BLaER1 (cell line): Measurements from ENCODE around the gene TUBGCP2.

Source experiments
- H3K27ac ChIP-seq: shearing (Covaris generic); formaldehyde crosslinking; 2 replicates; pipeline ENCODE4 v1.8.1; 2022
- H3K27me3 ChIP-seq: shearing (Covaris generic); formaldehyde crosslinking; 2 replicates; pipeline ENCODE4 v1.8.1; 2022
- H3K36me3 ChIP-seq: shearing (Covaris generic); formaldehyde crosslinking; 2 replicates; pipeline ENCODE4 v1.8.1; 2022
- H3K4me1 ChIP-seq: shearing (Covaris generic); formaldehyde crosslinking; 2 replicates; pipeline ENCODE4 v1.8.1; 2022
- H3K4me2 ChIP-seq: shearing (Covaris generic); formaldehyde crosslinking; 2 replicates; pipeline ENCODE4 v1.8.1; 2022
- H3K4me3 ChIP-seq: shearing (Covaris generic); formaldehyde crosslinking; 2 replicates; pipeline ENCODE4 v1.8.1; 2022
- H3K9ac ChIP-seq: shearing (Covaris generic); formaldehyde crosslinking; 2 replicates; pipeline ENCODE4 v1.8.1; 2022
- H3K9me3 ChIP-seq: shearing (Covaris generic); formaldehyde crosslinking; 2 replicates; pipeline ENCODE4 v1.8.1; 2022
- H4K20me1 ChIP-seq: shearing (Covaris generic); formaldehyde crosslinking; 2 replicates; pipeline ENCODE4 v1.8.1; 2022
- Cebpa-rat ChIP-seq: shearing (Covaris generic); IDR thresholded peaks from 2 replicates; pipeline ENCODE4 v1.8.1; 2022

Gene TUBGCP2

DNA sequence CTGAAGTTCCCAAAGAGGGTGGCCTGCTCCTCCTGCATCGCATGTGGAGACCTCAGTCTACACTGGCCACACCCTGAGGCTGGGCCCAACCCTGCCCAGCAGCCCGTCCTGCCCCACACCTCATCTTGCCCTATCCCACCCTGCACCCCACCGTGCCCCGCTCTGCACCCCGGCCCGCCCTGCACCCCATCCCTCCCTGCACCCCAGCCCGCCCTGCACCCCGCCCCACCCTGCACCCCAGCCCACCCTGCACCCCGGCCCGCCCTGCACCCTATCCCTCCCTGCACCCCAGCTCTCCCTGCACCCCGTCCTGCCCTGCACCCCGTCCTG is 56.5 kb downstream of the TUBGCP2 start:
- TF ChIP-seq Cebpa-rat, result no peak
- H3K4me2 ChIP-seq, result no peak overlapping the region
- H3K4me3 ChIP-seq, result no peak overlapping the region
- H3K9me3 ChIP-seq, result no peaks in the 10 kb centered on the region
- H3K9ac ChIP-seq, result no peak overlapping the region
- no peak overlapping the region for H3K27ac ChIP-seq
- H3K4me1 ChIP-seq, result peaks cover 41% of the 10 kb centered on the region
- no peaks in the 10 kb centered on the region for H3K36me3 ChIP-seq
- H3K27me3 ChIP-seq, result 0 out of 2 replicates have a peak, but pooled peaks cover 4% of the 10 kb centered on the region
- no peaks in the 10 kb centered on the region for H4K20me1 ChIP-seq

DNA sequence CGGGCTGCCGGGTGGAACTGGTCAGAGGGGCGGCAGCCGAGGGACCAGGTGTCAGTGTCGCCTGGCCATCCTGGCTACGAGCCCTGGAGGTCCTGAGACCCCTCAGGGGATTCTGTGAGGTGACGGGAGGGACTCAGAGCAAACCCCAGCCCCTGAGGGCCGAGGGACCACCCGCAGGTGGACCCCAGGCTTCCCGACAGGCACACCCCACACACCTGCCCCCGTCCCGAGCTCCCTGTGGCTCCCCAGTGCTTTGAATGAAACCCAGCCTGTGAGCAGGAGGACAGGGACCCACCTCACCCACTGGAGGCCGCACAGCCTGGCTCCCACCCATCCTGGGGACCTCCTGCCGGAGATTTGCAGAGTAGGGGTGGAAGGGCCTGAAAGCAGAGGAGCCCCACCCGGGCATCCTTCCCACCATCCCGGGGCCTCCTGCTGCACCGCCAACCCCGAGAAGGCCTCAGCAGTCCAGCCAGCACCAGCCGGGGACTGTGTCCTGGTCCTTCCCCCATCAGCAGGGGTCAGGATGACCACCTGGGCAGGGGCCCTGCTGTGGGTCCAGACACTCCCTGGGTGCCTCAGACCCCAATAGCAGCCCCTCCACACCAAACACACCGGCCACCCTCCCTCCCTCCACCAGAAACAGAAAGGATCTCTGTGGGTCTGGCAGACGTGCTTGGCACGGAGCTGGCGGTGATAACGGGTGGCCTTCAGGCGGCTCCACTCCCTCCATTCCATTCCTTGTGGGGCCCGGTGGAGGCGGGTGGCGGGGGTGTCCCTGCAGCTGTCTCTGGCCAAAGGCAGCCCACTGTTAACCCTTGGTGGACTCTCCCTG is 57.1 kb downstream of the TUBGCP2 start:
- Histone ChIP-seq H4K20me1 (no peaks in the 10 kb centered on the region), H3K4me3 (no peak overlapping the region), H3K4me1 (peaks cover 41% of the 10 kb centered on the region), H3K4me2 (no peak overlapping the region; the same call in 1 of the 2 replicates), H3K36me3 (no peaks in the 10 kb centered on the region), H3K27me3 (0 out of 2 replicates have a peak, but pooled peaks cover 4% of the 10 kb centered on the region), H3K9ac (no peak overlapping the region), H3K27ac (no peak overlapping the region), H3K9me3 (no peaks in the 10 kb centered on the region)
- no peak for TF ChIP-seq Cebpa-rat

DNA sequence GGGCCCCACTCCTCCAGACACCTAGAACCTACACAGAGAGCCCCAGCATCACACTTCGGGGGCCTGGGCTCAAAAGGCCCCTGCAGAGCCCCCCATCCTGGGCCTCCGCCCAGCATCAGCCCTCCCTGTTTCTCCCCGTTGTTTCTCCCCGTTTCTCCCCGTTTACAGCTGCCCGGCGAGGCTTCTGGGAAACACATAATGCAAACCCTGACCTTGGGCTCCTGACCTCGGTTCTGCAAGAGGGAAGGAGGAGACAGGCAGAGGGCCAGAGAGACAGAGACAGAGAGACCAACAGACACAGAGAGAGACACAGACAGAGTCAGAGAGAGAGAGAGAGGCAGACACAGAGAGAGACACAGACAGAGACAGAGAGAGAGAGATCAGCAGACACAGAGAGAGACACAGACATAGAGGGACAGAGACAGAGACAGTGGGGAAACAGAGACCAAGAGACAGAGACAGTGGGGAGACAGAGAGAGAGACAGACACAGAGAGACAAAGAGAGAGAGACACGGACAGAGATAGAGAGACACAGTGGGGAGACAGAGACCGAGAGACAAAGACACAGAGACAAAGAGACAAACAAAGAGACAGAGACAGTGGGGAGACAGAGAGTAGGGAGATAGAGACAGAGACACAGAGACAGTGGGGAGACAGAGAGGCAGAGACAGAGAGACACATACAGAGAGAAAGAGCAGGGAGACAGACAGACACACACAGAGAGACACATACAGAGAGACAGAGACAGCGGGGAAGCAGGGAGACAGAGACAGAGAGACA is 58.5 kb downstream of the TUBGCP2 start:
- H3K27me3 ChIP-seq, result 0 out of 2 replicates have a peak, but pooled peaks cover 4% of the 10 kb centered on the region
- H3K9ac ChIP-seq, result no peak overlapping the region
- no peak overlapping the region for H3K4me3 ChIP-seq
- no peaks in the 10 kb centered on the region for H3K9me3 ChIP-seq
- no peak overlapping the region for H3K27ac ChIP-seq
- H3K4me2 ChIP-seq, result no peak overlapping the region
- no peaks in the 10 kb centered on the region for H4K20me1 ChIP-seq
- H3K4me1 ChIP-seq, result peaks cover 41% of the 10 kb centered on the region
- no peaks in the 10 kb centered on the region for H3K36me3 ChIP-seq
- TF ChIP-seq Cebpa-rat, result no peak

DNA sequence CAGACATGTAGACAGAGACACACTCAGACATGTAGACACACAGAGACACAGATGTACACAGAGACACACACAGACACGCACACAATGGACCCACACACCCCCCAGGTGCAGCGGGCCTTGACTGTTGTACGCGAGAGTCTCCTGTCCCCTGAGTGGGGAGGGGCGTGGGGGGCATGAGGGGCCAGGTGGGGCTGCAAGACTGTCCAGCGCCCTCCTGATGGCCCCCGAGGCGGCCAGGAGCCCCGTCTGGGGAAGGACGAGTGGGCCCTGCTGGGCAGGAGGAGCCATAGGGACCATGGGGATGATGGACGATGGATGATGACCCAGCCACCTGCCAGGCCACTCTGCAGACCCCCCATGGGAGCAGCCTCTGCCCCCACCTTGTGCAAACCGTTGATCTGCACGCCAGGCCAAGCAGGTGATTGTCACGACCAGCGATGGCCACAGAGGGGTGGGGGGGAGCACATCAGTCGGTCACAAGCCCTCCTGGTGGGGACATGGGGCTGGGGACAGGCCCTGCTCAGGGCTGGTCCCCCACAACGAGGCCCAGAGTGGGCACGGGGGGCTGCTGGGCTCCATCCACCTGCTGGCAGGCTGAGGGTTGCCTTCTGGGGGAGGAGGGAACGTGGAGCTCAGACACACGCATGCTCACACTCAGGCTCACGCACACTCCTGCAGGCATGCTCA is 59.4 kb downstream of the TUBGCP2 start:
- no peak overlapping the region for H3K4me2 ChIP-seq
- no peak for TF ChIP-seq Cebpa-rat
- H3K9me3 ChIP-seq, result no peaks in the 10 kb centered on the region
- no peaks in the 10 kb centered on the region for H4K20me1 ChIP-seq
- H3K4me1 ChIP-seq, result peaks cover 41% of the 10 kb centered on the region
- no peak overlapping the region for H3K4me3 ChIP-seq
- H3K9ac ChIP-seq, result no peak overlapping the region
- H3K27ac ChIP-seq, result no peak overlapping the region
- H3K36me3 ChIP-seq, result no peaks in the 10 kb centered on the region
- H3K27me3 ChIP-seq, result 0 out of 2 replicates have a peak, but pooled peaks cover 4% of the 10 kb centered on the region

DNA sequence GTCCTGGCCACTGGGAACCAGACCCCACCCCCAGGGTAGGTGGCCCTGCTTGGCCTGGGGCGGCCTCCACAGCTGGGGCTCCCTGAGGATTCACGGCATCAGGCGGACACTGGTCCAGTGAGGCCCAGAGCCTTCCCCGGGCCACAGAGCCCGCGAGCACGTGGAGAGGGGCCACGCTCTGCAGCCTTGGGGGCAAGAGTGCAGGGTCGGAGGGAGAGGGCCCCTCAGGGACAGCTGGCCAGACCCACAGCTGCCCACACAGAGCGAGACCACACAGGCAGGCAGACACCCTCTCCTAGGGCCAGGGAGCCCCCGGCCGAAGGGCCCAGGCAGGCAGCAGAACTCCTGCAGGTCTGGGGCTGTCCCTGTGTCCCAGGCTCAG is 60.3 kb downstream of the TUBGCP2 start:
- Histone ChIP-seq H3K27ac (0 out of 2 replicates have a peak overlapping the region, but pooled peaks have one; percentile 6), H3K4me1 (peaks cover 46% of the 10 kb centered on the region), H3K9ac (no peak overlapping the region), H3K9me3 (no peaks in the 10 kb centered on the region), H3K27me3 (peaks cover 10% of the 10 kb centered on the region; the same call in 1 of the 2 replicates), H3K4me3 (no peak overlapping the region), H3K36me3 (no peaks in the 10 kb centered on the region), H4K20me1 (no peaks in the 10 kb centered on the region), H3K4me2 (no peak overlapping the region)
- no peak for TF ChIP-seq Cebpa-rat

DNA sequence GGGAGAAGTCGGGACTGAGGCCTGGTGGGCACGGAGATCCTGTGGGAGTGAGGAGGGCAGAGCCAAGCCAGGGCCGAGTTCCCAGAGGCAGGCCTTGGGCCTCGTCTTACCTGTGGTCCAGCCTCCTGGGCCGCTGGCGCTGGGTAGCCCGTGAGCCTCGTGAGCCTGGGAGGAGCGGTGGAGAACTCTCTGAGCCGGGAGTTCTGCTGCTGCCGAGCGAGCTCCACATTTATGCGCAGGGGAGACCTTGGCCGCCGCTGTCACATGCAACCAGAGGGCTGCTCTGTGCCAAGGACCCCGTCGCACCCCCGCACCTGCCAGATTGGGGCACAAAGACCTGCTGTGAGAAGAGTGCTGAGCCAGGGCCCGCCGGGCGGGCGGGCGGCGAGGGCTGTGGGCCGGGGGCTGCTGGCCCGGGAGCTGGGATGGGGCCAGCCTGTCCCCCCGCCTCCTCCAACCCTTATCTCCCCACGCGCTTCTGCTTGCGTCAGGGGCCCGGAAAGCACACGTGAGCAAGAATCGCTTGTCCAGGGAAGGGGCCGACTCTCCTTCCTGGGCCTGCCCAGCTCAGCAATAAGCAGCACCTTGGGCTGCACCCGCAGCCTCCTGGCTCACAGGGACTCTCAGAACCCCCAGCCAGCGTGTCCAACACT is 60.9 kb downstream of the TUBGCP2 start:
- Histone ChIP-seq H3K4me2 (peak overlapping the region; percentile 96), H3K36me3 (no peaks in the 10 kb centered on the region), H3K27me3 (peaks cover 15% of the 10 kb centered on the region; the same call in 1 of the 2 replicates), H3K4me1 (peaks cover 51% of the 10 kb centered on the region), H3K27ac (0 out of 2 replicates have a peak overlapping the region, but pooled peaks have one; percentile 6), H4K20me1 (no peaks in the 10 kb centered on the region), H3K9me3 (no peaks in the 10 kb centered on the region), H3K4me3 (no peak overlapping the region), H3K9ac (no peak overlapping the region)
- no peak for TF ChIP-seq Cebpa-rat

DNA sequence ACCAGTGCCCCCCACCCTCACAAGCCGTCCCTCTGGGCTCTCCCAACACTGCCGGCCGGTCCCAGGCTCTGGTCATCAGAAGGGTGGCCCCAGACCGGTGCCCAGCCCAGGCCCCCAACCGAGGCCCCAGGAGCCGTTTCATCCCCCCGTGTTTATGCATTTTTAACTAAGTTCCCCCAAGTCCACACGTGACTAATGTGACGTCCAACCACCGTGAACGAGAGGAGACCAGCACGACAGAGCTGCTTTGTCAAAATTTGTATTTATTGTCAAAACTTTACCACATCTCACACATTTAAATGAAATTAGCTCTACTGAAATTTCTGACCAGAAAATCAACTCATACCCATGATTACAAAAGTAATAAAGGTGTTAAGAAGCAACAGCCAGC is 62.4 kb downstream of the TUBGCP2 start:
- Histone ChIP-seq H3K27me3 (peaks cover 20% of the 10 kb centered on the region), H4K20me1 (no peaks in the 10 kb centered on the region), H3K9ac (no peak overlapping the region), H3K4me3 (peak overlapping the region; percentile 14; the same call in 1 of the 2 replicates), H3K36me3 (no peaks in the 10 kb centered on the region), H3K4me2 (peak overlapping the region; percentile 96), H3K9me3 (no peaks in the 10 kb centered on the region), H3K27ac (no peak overlapping the region), H3K4me1 (peaks cover 67% of the 10 kb centered on the region)
- TF ChIP-seq Cebpa-rat, result no peak

DNA sequence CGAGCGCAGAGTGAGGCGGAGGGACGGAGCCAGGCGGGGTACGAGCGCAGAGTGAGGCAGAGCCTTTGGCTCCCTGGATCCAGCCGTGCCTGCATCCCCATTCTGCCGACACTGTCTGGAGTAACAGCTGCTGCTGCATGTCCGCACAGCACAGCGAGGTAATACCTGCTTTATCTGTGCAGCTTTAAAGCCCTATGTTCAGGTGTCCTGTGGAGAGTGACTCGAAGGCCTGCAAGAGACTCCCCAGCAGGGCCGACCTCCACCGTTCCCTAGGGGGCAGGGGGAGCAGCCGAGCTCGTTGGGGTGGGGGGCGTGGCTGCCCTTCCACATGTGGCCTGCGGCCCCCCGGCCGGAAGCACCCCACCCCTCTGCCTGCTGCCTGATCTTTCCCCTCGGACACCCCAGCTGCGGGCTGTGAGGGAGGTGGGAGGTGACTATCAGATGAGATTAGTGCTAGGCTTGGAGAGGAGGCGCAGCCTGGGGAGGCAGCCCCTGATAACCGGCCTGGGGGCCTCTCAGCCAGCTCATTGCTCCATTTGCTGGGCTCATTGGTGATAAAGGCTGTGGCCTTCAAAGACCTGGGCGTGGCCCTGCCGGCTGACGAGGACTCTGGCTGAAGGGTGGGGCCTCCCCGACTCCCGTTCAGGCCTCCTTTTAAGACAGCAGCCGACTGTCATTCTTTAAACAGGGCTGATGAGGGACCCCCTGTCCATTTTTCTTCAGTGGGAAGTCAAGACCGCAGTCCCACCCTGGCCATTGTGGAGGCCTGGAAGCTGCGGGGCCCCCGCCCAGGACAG is 63.0 kb downstream of the TUBGCP2 start:
- peaks cover 24% of the 10 kb centered on the region for H3K27me3 ChIP-seq
- peak overlapping the region; percentile 96 for H3K4me2 ChIP-seq
- H3K27ac ChIP-seq, result no peak overlapping the region
- H3K36me3 ChIP-seq, result no peaks in the 10 kb centered on the region
- no peak for TF ChIP-seq Cebpa-rat
- H3K9me3 ChIP-seq, result no peaks in the 10 kb centered on the region
- H3K4me3 ChIP-seq, result peak overlapping the region; percentile 14; the same call in 1 of the 2 replicates
- no peak overlapping the region for H3K9ac ChIP-seq
- no peaks in the 10 kb centered on the region for H4K20me1 ChIP-seq
- H3K4me1 ChIP-seq, result peaks cover 73% of the 10 kb centered on the region
